GM12874 (cell line): ENCODE results near the gene GTPBP4.

ENCODE experiments used
- TF ChIP-seq, protein P1 (sequence below): IDR thresholded peaks from 2 replicates; pipeline ENCODE4 v1.5.1; 2011; ENCODE audit warnings: low read depth, mild to moderate bottlenecking, control low read depth, low read length, moderate library complexity; ENCODE audit not compliant: insufficient read depth

Gene GTPBP4

DNA sequence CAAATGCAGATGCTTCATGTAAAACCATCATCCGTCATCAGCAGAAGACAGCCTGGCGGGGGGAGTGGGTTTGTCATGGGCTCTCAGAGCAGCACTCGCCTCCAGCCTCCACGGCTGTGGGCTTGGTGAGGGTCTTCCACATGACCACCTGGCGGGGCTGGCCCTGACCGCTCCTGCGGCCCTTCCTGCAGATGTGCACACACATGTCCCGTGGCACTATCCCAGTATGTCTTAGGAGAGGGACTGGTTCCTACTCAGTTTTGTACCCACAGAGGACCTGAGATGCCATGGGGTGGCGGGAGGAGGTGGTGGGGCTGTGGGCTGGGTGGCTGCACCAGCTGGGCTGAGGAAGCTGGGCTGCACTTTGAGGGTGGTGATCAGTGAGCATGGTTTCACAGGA, 32.7 kb downstream of the GTPBP4 start:
- TF ChIP-seq, protein P1, sequence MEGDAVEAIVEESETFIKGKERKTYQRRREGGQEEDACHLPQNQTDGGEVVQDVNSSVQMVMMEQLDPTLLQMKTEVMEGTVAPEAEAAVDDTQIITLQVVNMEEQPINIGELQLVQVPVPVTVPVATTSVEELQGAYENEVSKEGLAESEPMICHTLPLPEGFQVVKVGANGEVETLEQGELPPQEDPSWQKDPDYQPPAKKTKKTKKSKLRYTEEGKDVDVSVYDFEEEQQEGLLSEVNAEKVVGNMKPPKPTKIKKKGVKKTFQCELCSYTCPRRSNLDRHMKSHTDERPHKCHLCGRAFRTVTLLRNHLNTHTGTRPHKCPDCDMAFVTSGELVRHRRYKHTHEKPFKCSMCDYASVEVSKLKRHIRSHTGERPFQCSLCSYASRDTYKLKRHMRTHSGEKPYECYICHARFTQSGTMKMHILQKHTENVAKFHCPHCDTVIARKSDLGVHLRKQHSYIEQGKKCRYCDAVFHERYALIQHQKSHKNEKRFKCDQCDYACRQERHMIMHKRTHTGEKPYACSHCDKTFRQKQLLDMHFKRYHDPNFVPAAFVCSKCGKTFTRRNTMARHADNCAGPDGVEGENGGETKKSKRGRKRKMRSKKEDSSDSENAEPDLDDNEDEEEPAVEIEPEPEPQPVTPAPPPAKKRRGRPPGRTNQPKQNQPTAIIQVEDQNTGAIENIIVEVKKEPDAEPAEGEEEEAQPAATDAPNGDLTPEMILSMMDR: no peak

DNA sequence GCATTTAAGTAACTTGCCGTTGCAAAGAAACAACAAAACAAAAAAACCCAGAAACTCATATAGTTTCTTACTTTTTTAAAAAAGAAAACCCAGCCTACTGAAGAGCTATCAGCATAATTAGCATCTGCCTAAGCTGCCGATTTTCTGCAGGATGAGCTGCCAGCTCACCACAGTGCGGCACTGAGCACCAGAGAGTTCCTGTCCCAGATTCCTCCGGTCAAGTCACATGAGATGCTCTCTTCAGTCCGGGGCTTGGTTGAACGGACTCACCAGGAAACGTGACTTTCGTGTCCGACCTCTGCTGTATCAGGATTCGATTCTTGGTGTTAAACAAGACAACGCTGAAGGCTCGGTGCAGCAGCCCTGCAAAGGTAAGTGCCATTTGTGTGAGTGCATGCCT, 34.2 kb downstream of the GTPBP4 start:
- TF ChIP-seq, protein P1: no peak

DNA sequence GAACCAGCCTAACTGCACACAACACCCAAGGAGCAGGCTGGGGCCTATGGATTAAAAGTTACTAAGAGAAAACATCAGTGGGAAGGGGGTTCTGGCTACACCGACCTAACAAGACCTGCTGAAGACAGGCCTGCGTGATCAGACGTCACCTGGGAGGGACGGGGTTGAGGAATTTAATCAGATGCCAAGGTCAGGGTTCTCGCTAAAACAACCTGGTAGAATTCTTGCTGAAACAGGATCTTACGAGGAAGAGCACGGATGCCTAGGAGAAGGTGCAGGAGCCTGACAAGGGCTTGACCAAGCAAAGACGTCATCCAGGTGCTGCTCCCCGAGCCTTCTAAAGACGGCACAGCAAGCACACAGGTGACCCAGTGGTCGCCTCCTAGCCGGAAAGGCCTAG, 35.9 kb downstream of the GTPBP4 start:
- TF ChIP-seq, protein P1: no peak

GRCh38 chr10:1025683-1026082, 37.4 kb downstream of the GTPBP4 start, which contains the start of gene IDI2:
Gene IDI2 (minus strand): TSS chr10:1025859. CDS start chr10:1024723, 1,136 bp downstream.
- TF ChIP-seq, protein P1: no peak

- TF ChIP-seq, protein P1: no peak
Measured at GRCh38 chr10:1026578-1026977, 38.3 kb downstream of the GTPBP4 start.

- TF ChIP-seq, protein P1: no peak
Measured at GRCh38 chr10:1029838-1030237, 41.6 kb downstream of the GTPBP4 start.

DNA sequence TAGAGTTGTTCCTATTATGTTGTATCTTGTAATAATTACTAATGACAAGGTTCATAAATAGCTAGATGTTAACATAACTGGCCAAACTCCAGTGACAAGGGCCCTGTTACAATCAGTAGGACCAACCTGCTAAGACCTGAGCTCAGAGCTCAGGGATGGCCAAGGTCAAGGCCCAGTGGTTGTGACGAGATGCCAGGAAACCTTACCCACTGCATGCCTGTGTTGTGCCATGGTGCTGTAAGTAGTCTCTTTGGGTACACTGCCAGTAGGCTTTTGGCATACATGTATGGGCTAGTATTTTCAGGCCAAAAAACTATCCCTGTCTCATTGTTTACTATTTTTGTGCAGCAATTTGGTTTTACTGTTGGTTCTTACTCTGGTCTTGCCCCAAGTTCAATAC, 45.4 kb downstream of the GTPBP4 start:
- TF ChIP-seq, protein P1: no peak
